B cell (primary cell): Measurements from ENCODE around the gene COL4A1.

Experiments
- EZH2 ChIP-seq: IDR thresholded peaks from 2 replicates; pipeline ENCODE4 v1.6.1; 2012; ENCODE audit warnings: borderline replicate concordance, low read depth, mild to moderate bottlenecking, moderate library complexity, low read length; ENCODE audit not compliant: insufficient read depth, poor library complexity, severe bottlenecking
- TF ChIP-seq, protein P1 (sequence below): fragments of 200-600 bp; IDR thresholded peaks from one replicate; pipeline ENCODE4 v1.8.0; 2022; ENCODE audit warnings: antibody characterized with exemption, mild to moderate bottlenecking

DNA sequence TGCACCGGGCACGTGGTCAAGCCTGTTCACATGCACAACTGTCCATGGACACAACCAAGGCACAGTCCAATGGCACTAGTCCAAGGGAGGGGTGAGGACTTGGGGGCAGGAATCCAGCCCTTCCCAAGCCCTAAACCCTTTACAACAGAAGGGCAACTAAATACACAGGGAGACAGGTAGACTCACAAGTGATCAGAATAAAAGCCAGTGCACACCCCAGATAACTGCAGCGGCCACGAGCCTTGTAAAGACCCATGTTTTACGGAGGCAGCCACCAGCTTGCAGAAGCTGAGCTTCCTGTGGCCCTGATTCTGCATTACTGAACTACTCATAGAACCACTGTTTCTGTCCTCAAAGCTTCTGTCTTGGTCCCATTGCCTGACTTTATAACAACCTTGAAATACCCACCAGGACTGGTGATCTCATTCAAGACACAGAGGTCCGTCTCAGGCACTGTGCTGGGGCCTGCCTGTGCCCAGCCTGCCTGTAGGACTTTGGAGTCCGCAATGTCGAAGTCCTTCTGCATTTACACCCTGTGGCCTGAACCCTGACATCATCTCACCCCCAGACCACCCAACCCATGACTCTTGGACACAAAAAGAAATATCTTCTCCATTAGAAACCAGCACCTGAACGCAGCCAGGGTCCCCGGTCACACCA is 181.2 kb downstream of the COL4A1 start:
- TF ChIP-seq, protein P1, sequence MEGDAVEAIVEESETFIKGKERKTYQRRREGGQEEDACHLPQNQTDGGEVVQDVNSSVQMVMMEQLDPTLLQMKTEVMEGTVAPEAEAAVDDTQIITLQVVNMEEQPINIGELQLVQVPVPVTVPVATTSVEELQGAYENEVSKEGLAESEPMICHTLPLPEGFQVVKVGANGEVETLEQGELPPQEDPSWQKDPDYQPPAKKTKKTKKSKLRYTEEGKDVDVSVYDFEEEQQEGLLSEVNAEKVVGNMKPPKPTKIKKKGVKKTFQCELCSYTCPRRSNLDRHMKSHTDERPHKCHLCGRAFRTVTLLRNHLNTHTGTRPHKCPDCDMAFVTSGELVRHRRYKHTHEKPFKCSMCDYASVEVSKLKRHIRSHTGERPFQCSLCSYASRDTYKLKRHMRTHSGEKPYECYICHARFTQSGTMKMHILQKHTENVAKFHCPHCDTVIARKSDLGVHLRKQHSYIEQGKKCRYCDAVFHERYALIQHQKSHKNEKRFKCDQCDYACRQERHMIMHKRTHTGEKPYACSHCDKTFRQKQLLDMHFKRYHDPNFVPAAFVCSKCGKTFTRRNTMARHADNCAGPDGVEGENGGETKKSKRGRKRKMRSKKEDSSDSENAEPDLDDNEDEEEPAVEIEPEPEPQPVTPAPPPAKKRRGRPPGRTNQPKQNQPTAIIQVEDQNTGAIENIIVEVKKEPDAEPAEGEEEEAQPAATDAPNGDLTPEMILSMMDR = no peak
- TF ChIP-seq EZH2 = no peak
